Left lung (tissue), 10 donors: ENCODE results near the gene CXCR4. TPM values are rescaled to one million over a fixed set of nuclear protein-coding genes. Genes with fewer than 3 reads are reported as not detected.

Experiments
- ATAC-seq: fragments of 200-7000 bp; cut with Tn5 transposase; one replicate; pipeline ENCODE4 v1.9.1; 2020; ENCODE audit warnings: moderate library complexity
- DNase-seq, 4 donors: peaks; one replicate each; pipeline ENCODE4 v3.0.0-alpha.2; 2013 to 2020
- H3K27ac ChIP-seq, 2 donors: fragments of 200-600 bp; sonication (generic) in 1 of 2; one replicate each; pipeline versions ENCODE4 v1.5.0 to v1.8.0; 2020 to 2021
- H3K27me3 ChIP-seq, 2 donors: fragments of 200-600 bp; sonication (generic) in 1 of 2; one replicate each; pipeline versions ENCODE4 v1.5.0 to v1.8.0; 2020 to 2021
- H3K36me3 ChIP-seq, 2 donors: fragments of 200-600 bp; sonication (generic) in 1 of 2; one replicate each; pipeline versions ENCODE4 v1.5.0 to v1.8.0; 2020 to 2021
- H3K4me1 ChIP-seq, 2 donors: fragments of 200-600 bp; one replicate each; pipeline ENCODE4 v1.8.0; 2021
- H3K4me3 ChIP-seq, 2 donors: fragments of 200-600 bp; sonication (generic) in 1 of 2; one replicate each; pipeline versions ENCODE4 v1.5.0 to v1.8.0; 2020 to 2021; ENCODE audit warnings: mild to moderate bottlenecking in 1 of 2
- H3K9me3 ChIP-seq, 2 donors: fragments of 200-600 bp; sonication (generic) in 1 of 2; one replicate each; pipeline versions ENCODE4 v1.5.0 to v1.8.0; 2020 to 2021
- CTCF ChIP-seq, 2 donors: fragments of 200-600 bp; sonication (generic) in 1 of 2; IDR thresholded peaks; one replicate each; pipeline versions ENCODE4 v1.5.0 to v1.8.0; 2021; ENCODE audit warnings: antibody characterized with exemption in 2 of 2
- intact Hi-C, 2 donors: fragments of 100-400 bp; cut with DNase I; formaldehyde crosslinking; loops; one replicate each; pipeline versions ENCODE4 v1.11.2 to v1.14.2; 2022
- polyA plus RNA-seq, 6 donors: library from polyadenylated mRNA; unstranded; fragments of 120-200 nt; gene quantifications; one replicate each; pipeline ENCODE4 v1.2.1, GENCODE V29; 2013; ENCODE audit not compliant: insufficient read length in 6 of 6
- total RNA-seq, 2 donors: library from RNA; stranded (reverse); fragmentation: NEBNext Ultra II Directional; extraction: Animal tissue kit (Norgen Biotek cat#: 25700); gene quantifications; one replicate each; pipeline ENCODE4 v1.2.1, GENCODE V29; 2021
- donor health status: DM: no; HTN: yes; CAD: no.
- donor health status: DM: no; HTN: no; CAD: no.

The CXCR4 gene
- total and polyA plus RNA-seq, 8 donors = 21.3 to 67.3 (median 45.9) TPM

- H3K4me1 ChIP-seq = peaks cover 4 to 58% of the 10 kb centered on the region in 2 donors
- intact Hi-C loops = no loop called here
- ATAC-seq = no peak
- TF ChIP-seq CTCF (IDR thresholded peaks at IDR 0.05) = no peak
- peaks cover 0 to 5% of the 10 kb centered on the region in 2 donors for H3K36me3 ChIP-seq
- no peak for DNase-seq
- no peaks in the 10 kb centered on the region for H3K9me3 ChIP-seq
- peak overlapping the region in 1 of 2 donors; percentile 72 for H3K4me3 ChIP-seq
- peaks cover 45 to 53% of the 10 kb centered on the region in 2 donors for H3K27me3 ChIP-seq
- no peak overlapping the region for H3K27ac ChIP-seq
These were observed 2.0 kb upstream of the CXCR4 start for GRCh38 chr2:136119717-136120675.

GRCh38 chr2:136118819-136119716 is 1.1 kb upstream of the CXCR4 start:
- no peak for TF ChIP-seq CTCF (IDR thresholded peaks at IDR 0.05)
- Histone ChIP-seq H3K9me3 (no peaks in the 10 kb centered on the region), H3K4me3 (peak overlapping the region; percentile 37 to 72), H3K36me3 (peaks cover 0 to 14% of the 10 kb centered on the region in 2 donors), H3K27ac (peak overlapping the region; percentile 83 to 84), H3K27me3 (peaks cover 45 to 52% of the 10 kb centered on the region in 2 donors), H3K4me1 (peaks cover 4 to 63% of the 10 kb centered on the region in 2 donors)
- peak in 2 of 4 donors; percentile 84 to 95 for DNase-seq
- intact Hi-C loops = no loop called here
- ATAC-seq = peak; percentile 55

- H3K4me1 ChIP-seq = peaks cover 9 to 71% of the 10 kb centered on the region in 2 donors
- H3K4me3 ChIP-seq = peak overlapping the region; percentile 37 to 72
- no peak for TF ChIP-seq CTCF (IDR thresholded peaks at IDR 0.05)
- ATAC-seq = peak; percentile 19
- no peaks in the 10 kb centered on the region for H3K9me3 ChIP-seq
- intact Hi-C loops = no loop called here
- H3K36me3 ChIP-seq = peaks cover 0 to 19% of the 10 kb centered on the region in 2 donors
- H3K27me3 ChIP-seq = peaks cover 45 to 52% of the 10 kb centered on the region in 2 donors
- peak overlapping the region; percentile 83 to 84 for H3K27ac ChIP-seq
- peak in 3 of 4 donors; percentile 55 to 92 (median 67) for DNase-seq
These were observed 533 bp downstream of the CXCR4 start for GRCh38 chr2:136117391-136117841.

- intact Hi-C loops = no loop called here
- H3K27me3 ChIP-seq = peaks cover 45 to 52% of the 10 kb centered on the region in 2 donors
- no peak for TF ChIP-seq CTCF (IDR thresholded peaks at IDR 0.05)
- DNase-seq = peak in 2 of 4 donors; percentile 70 to 91
- peak overlapping the region; percentile 83 to 84 for H3K27ac ChIP-seq
- peak overlapping the region; percentile 37 to 72 for H3K4me3 ChIP-seq
- H3K36me3 ChIP-seq = peaks cover 0 to 19% of the 10 kb centered on the region in 2 donors
- peaks cover 9 to 71% of the 10 kb centered on the region in 2 donors for H3K4me1 ChIP-seq
- H3K9me3 ChIP-seq = no peaks in the 10 kb centered on the region
- peak; percentile 28 for ATAC-seq
These were observed 1.0 kb downstream of the CXCR4 start for GRCh38 chr2:136116813-136117390.
